Esophagus squamous epithelium (tissue), 4 donors: ENCODE results near the gene RNF13.

Experiments used
- CTCF ChIP-seq, 6 experiments: fragments of 450-650 bp in 4 of 6; fragments of 200-600 bp in 2 of 6; sonication (generic) in 2 of 6; IDR thresholded peaks; one replicate each; pipeline ENCODE4 v1.5.1; 2016 to 2019; ENCODE audit warnings: antibody characterized with exemption in 6 of 6, mild to moderate bottlenecking in 4 of 6, moderate library complexity in 4 of 6
- POLR2A ChIP-seq, 4 donors: fragments of 450-650 bp; IDR thresholded peaks; one replicate each; pipeline ENCODE4 v1.6.1; 2017; ENCODE audit warnings: antibody characterized with exemption in 4 of 4, mild to moderate bottlenecking in 4 of 4, moderate library complexity in 3 of 4

- TF ChIP-seq CTCF (IDR thresholded peaks at IDR 0.05) (no peak), POLR2A (IDR thresholded peaks at IDR 0.05) (no peak)
These were observed 193.8 kb downstream of the RNF13 start for GRCh38 chr3:150006794-150007193.
